HG03457 (cell line): Measurements from ENCODE around the gene SLC16A4.

ENCODE experiments used
- ATAC-seq: cut with Tn5 transposase; IDR thresholded peaks from one replicate; pipeline ENCODE4 v1.9.1; 2021; ENCODE audit warnings: moderate number of reproducible peaks; ENCODE audit not compliant: unreplicated experiment

Gene SLC16A4

GRCh38 chr1:110335265-110335664 is 55.6 kb downstream of the SLC16A4 start:
- no peak for ATAC-seq

GRCh38 chr1:110328700-110329099 is 62.1 kb downstream of the SLC16A4 start:
- no peak for ATAC-seq

- ATAC-seq = no peak
Measured at GRCh38 chr1:110328274-110328673, 62.6 kb downstream of the SLC16A4 start.

GRCh38 chr1:110326826-110327225 is 64.0 kb downstream of the SLC16A4 start:
- no peak for ATAC-seq

GRCh38 chr1:110324667-110325066 is 66.2 kb downstream of the SLC16A4 start:
- no peak for ATAC-seq

- no peak for ATAC-seq
Measured at GRCh38 chr1:110321846-110322245, 69.0 kb downstream of the SLC16A4 start.

- ATAC-seq = no peak
Measured at GRCh38 chr1:110321045-110321444, 69.8 kb downstream of the SLC16A4 start.

- no peak for ATAC-seq
Measured at GRCh38 chr1:110320168-110320518, 70.7 kb downstream of the SLC16A4 start.

GRCh38 chr1:110319332-110320167 is 71.3 kb downstream of the SLC16A4 start:
- ATAC-seq = no peak

GRCh38 chr1:110318046-110318445 is 72.8 kb downstream of the SLC16A4 start:
- no peak for ATAC-seq

- no peak for ATAC-seq
Measured at GRCh38 chr1:110316735-110317134, 74.1 kb downstream of the SLC16A4 start.
